ENCODE results near the gene CCDC141.

CCDC141 gene

DNA sequence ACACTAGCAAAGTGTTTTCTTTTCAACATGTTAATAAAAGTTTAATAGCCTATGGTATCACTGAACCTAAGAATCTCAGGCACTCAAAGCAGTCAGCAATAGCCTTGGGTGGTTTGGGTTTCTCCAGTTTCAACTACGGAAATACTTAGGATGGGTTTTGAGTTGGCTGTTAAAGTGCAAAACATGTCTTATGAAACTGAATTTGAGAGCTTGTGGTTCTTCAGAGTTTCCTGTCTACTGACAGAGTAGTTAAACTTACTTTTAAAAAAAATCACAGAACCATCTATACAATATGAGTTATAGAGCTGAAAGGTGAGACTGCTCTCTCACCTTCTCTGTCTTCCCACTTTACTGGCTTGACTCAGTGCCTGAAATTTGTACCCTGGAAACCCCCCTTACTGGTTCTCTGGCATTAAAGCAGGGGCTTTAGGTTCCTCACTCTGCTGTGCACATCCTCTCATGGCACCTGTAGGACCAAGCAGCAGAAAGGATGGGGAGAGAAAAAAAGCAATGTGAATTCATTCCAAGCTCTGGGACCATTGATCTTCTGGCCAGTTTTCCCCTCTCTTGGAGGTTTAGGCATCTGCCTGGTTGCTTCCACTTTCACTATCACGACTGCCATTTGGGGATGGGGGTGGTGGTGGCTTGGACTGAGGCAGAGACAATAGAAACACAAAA is 18.1 kb downstream of the CCDC141 start:
- H3K27ac ChIP-seq = no peak overlapping the region
- H3K4me1 ChIP-seq (ENCODE audit: control insufficient read depth in 1 of 2, insufficient read depth in 1 of 2, low read depth in 1 of 2, low read length in 1 of 2) = no peaks in the 10 kb centered on the region
- no peaks in the 10 kb centered on the region for H3K9me3 ChIP-seq
- H3K4me3 ChIP-seq (ENCODE audit: low read depth in 1 of 2, low read length in 1 of 2) = no peak overlapping the region
- H3K36me3 ChIP-seq = no peaks in the 10 kb centered on the region
- H3K27me3 ChIP-seq = no peaks in the 10 kb centered on the region
- TF ChIP-seq, protein P1, sequence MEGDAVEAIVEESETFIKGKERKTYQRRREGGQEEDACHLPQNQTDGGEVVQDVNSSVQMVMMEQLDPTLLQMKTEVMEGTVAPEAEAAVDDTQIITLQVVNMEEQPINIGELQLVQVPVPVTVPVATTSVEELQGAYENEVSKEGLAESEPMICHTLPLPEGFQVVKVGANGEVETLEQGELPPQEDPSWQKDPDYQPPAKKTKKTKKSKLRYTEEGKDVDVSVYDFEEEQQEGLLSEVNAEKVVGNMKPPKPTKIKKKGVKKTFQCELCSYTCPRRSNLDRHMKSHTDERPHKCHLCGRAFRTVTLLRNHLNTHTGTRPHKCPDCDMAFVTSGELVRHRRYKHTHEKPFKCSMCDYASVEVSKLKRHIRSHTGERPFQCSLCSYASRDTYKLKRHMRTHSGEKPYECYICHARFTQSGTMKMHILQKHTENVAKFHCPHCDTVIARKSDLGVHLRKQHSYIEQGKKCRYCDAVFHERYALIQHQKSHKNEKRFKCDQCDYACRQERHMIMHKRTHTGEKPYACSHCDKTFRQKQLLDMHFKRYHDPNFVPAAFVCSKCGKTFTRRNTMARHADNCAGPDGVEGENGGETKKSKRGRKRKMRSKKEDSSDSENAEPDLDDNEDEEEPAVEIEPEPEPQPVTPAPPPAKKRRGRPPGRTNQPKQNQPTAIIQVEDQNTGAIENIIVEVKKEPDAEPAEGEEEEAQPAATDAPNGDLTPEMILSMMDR (IDR thresholded peaks at IDR 0.05) = no peak

DNA sequence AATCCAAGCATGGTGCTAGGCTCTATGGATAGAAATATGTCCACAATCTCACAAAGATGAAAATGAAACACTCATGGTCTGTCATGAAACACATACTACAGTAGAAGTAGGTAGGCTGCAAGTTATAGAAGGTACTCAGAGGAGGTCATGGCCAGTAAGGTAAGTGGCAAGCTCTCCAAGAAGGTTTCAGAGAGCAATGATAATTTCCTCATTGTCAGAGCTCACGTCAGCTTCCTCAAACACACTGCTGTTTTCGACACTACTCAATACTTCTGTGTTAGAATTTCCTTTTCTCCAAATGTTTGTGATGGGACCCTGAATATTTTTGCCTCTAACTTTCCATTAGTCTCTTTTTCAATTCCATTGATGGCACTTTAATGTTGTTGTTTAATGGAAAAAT is 25.5 kb downstream of the CCDC141 start:
- TF ChIP-seq, protein P1 (IDR thresholded peaks at IDR 0.05) = no peak
- H3K4me3 ChIP-seq (ENCODE audit: low read depth in 1 of 2, low read length in 1 of 2) = no peak overlapping the region

DNA sequence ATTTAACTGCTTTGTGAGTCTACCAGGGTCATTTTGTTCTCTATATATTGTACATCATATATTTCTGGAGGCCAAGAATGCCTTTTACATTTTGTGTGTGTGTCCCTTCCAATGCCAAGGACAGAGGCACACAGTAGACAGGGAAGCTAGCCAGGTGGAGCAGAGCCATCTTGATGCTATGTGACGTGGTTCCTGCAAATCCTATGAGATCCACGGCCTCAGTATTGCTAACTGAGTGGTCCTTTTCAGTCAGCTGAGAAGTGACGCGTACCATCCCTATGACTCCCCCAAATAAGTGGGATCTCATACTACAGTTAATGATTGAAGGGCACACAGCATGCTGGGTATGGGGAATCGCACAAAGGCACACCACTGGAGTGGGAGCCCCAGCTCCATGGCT is 27.3 kb downstream of the CCDC141 start:
- Histone ChIP-seq H3K36me3 (no peaks in the 10 kb centered on the region), H3K27ac (no peak overlapping the region), H3K27me3 (no peaks in the 10 kb centered on the region), H3K4me3 (ENCODE audit: low read depth in 1 of 2, low read length in 1 of 2) (no peak overlapping the region), H3K4me1 (ENCODE audit: control insufficient read depth in 1 of 2, insufficient read depth in 1 of 2, low read depth in 1 of 2, low read length in 1 of 2) (no peaks in the 10 kb centered on the region), H3K9me3 (no peaks in the 10 kb centered on the region)
- TF ChIP-seq, protein P1 (IDR thresholded peaks at IDR 0.05) = no peak

More for the DNA sequence above, 25.5 kb downstream of the CCDC141 start:
- Histone ChIP-seq H3K36me3 (no peaks in the 10 kb centered on the region), H3K27ac (no peak overlapping the region), H3K9me3 (no peaks in the 10 kb centered on the region), H3K4me1 (ENCODE audit: control insufficient read depth in 1 of 2, insufficient read depth in 1 of 2, low read depth in 1 of 2, low read length in 1 of 2) (no peaks in the 10 kb centered on the region), H3K27me3 (no peaks in the 10 kb centered on the region)

DNA sequence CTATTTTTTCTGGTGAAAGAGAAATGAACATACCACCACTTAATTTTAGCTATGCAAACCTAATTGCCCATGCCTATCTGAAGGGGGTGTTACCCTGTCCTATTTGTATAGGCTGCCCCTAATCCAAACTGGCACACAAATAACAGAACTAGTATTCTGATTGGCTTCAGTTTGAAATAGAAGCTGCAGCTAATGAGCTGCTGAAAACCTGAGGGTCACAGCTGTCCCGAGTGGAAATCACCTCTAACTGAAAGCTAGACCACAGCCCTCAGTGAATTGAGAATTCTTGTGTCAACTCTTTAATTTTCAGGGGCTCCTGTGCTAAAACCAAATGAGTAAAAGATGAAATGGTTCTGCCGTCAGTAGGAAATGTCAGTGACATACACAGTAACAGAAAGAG is 28.7 kb downstream of the CCDC141 start:
- no peaks in the 10 kb centered on the region for H3K27me3 ChIP-seq
- no peaks in the 10 kb centered on the region for H3K36me3 ChIP-seq
- H3K4me1 ChIP-seq (ENCODE audit: control insufficient read depth in 1 of 2, insufficient read depth in 1 of 2, low read depth in 1 of 2, low read length in 1 of 2) = no peaks in the 10 kb centered on the region
- no peak overlapping the region for H3K27ac ChIP-seq
- H3K4me3 ChIP-seq (ENCODE audit: low read depth in 1 of 2, low read length in 1 of 2) = no peak overlapping the region
- no peaks in the 10 kb centered on the region for H3K9me3 ChIP-seq
- TF ChIP-seq, protein P1 (IDR thresholded peaks at IDR 0.05) = no peak

DNA sequence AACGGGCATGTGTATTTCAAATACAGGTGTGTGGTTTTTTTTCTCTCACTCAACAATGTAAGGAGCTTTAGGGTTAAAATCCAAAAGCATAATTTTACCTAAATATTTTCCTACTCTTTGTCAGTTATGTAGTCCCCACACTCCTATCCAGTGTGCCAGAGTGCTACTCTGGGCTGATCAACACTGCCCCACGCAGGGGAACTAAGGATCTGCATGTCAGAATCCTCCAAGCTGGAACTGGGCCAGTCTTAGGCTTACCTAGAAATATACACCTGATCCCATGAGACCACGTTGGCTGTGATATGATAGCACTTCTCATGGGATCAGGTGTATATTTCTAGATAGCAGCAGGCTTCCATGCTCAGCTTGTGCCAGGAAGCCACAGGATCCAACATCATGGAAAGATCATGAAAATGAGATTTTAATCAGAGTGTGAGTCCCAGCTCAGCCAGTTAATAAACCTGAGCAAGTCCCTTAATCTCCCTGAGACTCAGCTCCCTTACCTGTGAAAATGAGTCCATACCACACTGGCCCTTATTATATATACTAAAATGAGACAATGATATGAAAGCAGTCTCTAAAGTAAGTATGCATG is 29.7 kb downstream of the CCDC141 start:
- Histone ChIP-seq H3K4me1 (ENCODE audit: control insufficient read depth in 1 of 2, insufficient read depth in 1 of 2, low read depth in 1 of 2, low read length in 1 of 2) (no peaks in the 10 kb centered on the region), H3K9me3 (no peaks in the 10 kb centered on the region), H3K36me3 (no peaks in the 10 kb centered on the region), H3K4me3 (ENCODE audit: low read depth in 1 of 2, low read length in 1 of 2) (no peak overlapping the region), H3K27me3 (no peaks in the 10 kb centered on the region), H3K27ac (no peak overlapping the region)
- TF ChIP-seq, protein P1 (IDR thresholded peaks at IDR 0.05) = no peak
